HFF-Myc (cell line): ENCODE results near the gene RIGI.
"Not testable (repeated sequence)": the region's sequence is repeated elsewhere in the genome, so short reads cannot be mapped to it uniquely, and the experiment has no call there.

ENCODE experiments used
- DNase-seq: peaks from one replicate; pipeline ENCODE4 v3.0.0-alpha.2; 2011; ENCODE audit warnings: low read depth; ENCODE audit errors: extremely low read depth
- H3K4me3 ChIP-seq: replicated peaks from 2 replicates; pipeline ENCODE4 v1.5.1; 2011; ENCODE audit warnings: low read depth, mild to moderate bottlenecking, control low read depth, low read length
- CTCF ChIP-seq: IDR thresholded peaks from 2 replicates; pipeline ENCODE4 v1.5.1; 2012; ENCODE audit warnings: mild to moderate bottlenecking, low read depth, low read length, control low read depth; ENCODE audit errors: missing control alignments

RIGI gene

GRCh38 chr9:32551276-32552051 is 25.5 kb upstream of the RIGI start:
- no peak for TF ChIP-seq CTCF
- DNase-seq, result no peak
- peak overlapping the region; percentile 79 for H3K4me3 ChIP-seq

- no peak for TF ChIP-seq CTCF
- peak; percentile 72 for DNase-seq
- H3K4me3 ChIP-seq, result peak overlapping the region; percentile 79
These were observed 24.7 kb upstream of the RIGI start for GRCh38 chr9:32550562-32551275.

- no peak for TF ChIP-seq CTCF
- DNase-seq, result no peak
- peak overlapping the region; percentile 79 for H3K4me3 ChIP-seq
These were observed 24.2 kb upstream of the RIGI start for GRCh38 chr9:32550150-32550561.

- DNase-seq, H3K4me3 ChIP-seq: not testable (repeated sequence)
These were observed 22.2 kb upstream of the RIGI start for GRCh38 chr9:32548213-32548612.

- DNase-seq, result no peak
- TF ChIP-seq CTCF, result no peak
- H3K4me3 ChIP-seq, result no peak overlapping the region
These were observed 19.9 kb upstream of the RIGI start for GRCh38 chr9:32545884-32546283.

- TF ChIP-seq CTCF, result no peak
- no peak for DNase-seq
- H3K4me3 ChIP-seq, result no peak overlapping the region
These were observed 17.1 kb upstream of the RIGI start for GRCh38 chr9:32543047-32543446.

- DNase-seq, result no peak
- H3K4me3 ChIP-seq, result no peak overlapping the region
- TF ChIP-seq CTCF, result no peak
These were observed 7.8 kb upstream of the RIGI start for GRCh38 chr9:32533816-32534215.
